NOMO-1 treated with dmso at 0.1 percent for 144 hours (cell line): ENCODE data around the gene NMUR1.
"Not testable (repeated sequence)": the region's sequence is repeated elsewhere in the genome, so short reads cannot be mapped to it uniquely, and the experiment has no call there.

ENCODE experiments used
- DNase-seq: peaks from one replicate; lab custom pipeline; 2025; ENCODE audit not compliant: unreplicated experiment; lab: John Stamatoyannopoulos, UW

The NMUR1 gene

GRCh38 chr2:231530099-231531011 is at the start of gene NMUR1:
Gene NMUR1 (minus strand): TSS chr2:231530445. CDS start chr2:231530361, 84 bp downstream.
- peak; percentile 25 for DNase-seq

- no peak for DNase-seq
Measured at GRCh38 chr2:231579560-231579959, 49.3 kb upstream of the NMUR1 start.

- not testable (repeated sequence) for DNase-seq
Measured at GRCh38 chr2:231578655-231579054, 48.4 kb upstream of the NMUR1 start.

GRCh38 chr2:231576465-231576864 is 46.2 kb upstream of the NMUR1 start:
- DNase-seq = no peak

- DNase-seq = no peak
Measured at GRCh38 chr2:231575612-231576256, 45.5 kb upstream of the NMUR1 start.

- DNase-seq = no peak
Measured at GRCh38 chr2:231573698-231574421, 43.6 kb upstream of the NMUR1 start.

GRCh38 chr2:231573096-231573495 is 42.9 kb upstream of the NMUR1 start:
- DNase-seq = no peak

GRCh38 chr2:231571661-231572191 is 41.5 kb upstream of the NMUR1 start:
- no peak for DNase-seq

- not testable (repeated sequence) for DNase-seq
Measured at GRCh38 chr2:231570915-231571314, 40.7 kb upstream of the NMUR1 start.

- DNase-seq = no peak
Measured at GRCh38 chr2:231568785-231569435, 38.7 kb upstream of the NMUR1 start.

GRCh38 chr2:231568098-231568784 is 38.0 kb upstream of the NMUR1 start:
- DNase-seq = no peak

- DNase-seq = no peak
Measured at GRCh38 chr2:231567159-231567558, 36.9 kb upstream of the NMUR1 start.

- DNase-seq = no peak
Measured at GRCh38 chr2:231565887-231566594, 35.8 kb upstream of the NMUR1 start.

- DNase-seq = no peak
Measured at GRCh38 chr2:231563378-231563961, 33.2 kb upstream of the NMUR1 start.

- peak; percentile 83 for DNase-seq
Measured at GRCh38 chr2:231557571-231558217, 27.4 kb upstream of the NMUR1 start.

GRCh38 chr2:231556981-231557380 is 26.7 kb upstream of the NMUR1 start:
- DNase-seq = no peak

- DNase-seq = not testable (repeated sequence)
Measured at GRCh38 chr2:231556496-231556895, 26.3 kb upstream of the NMUR1 start.

GRCh38 chr2:231554748-231555545 is 24.7 kb upstream of the NMUR1 start:
- peak; percentile 14 for DNase-seq
